VCaP (cell line): ENCODE results near the gene TNS1.

ENCODE experiments used
- H3K27ac ChIP-seq: fragments of 450-650 bp; 2 replicates; pipeline ENCODE4 v1.5.1; 2017
- TF ChIP-seq, protein P1 (sequence below): fragments of 450-650 bp; conservative IDR thresholded peaks from 2 replicates; pipeline ENCODE4 v1.5.1; 2017; ENCODE audit warnings: mild to moderate bottlenecking, moderate library complexity

Gene TNS1

DNA sequence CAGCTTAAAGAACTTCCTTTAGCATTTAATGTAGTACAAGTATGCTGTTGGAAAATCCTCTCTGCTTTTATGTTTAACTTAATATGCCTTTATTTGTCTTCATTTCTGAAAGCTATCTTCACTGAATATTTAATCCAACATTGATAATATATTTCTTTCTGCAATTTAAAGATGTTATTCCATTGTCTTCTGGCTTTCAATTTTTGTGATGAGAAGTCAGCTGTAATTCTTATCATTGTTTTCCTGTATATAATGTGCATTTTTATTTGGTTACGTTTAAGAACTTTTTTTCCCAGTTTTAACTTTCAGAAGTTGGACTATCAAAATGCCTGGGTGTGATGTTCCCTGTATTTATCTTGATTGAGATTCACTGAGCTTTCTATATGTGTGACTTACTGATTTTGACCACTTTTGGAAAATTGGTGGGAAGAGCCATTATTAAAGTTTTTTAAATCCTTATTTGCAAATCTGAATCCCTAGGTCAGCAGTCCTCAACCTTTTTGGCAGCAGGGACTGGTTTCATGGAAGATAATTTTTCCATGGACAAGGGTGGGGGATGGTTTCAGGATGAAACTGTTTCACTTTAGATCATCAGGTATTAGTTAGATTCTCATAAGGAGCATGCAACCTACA lies 241.0 kb downstream of the TNS1 start:
- H3K27ac ChIP-seq = no peak overlapping the region
- TF ChIP-seq, protein P1, sequence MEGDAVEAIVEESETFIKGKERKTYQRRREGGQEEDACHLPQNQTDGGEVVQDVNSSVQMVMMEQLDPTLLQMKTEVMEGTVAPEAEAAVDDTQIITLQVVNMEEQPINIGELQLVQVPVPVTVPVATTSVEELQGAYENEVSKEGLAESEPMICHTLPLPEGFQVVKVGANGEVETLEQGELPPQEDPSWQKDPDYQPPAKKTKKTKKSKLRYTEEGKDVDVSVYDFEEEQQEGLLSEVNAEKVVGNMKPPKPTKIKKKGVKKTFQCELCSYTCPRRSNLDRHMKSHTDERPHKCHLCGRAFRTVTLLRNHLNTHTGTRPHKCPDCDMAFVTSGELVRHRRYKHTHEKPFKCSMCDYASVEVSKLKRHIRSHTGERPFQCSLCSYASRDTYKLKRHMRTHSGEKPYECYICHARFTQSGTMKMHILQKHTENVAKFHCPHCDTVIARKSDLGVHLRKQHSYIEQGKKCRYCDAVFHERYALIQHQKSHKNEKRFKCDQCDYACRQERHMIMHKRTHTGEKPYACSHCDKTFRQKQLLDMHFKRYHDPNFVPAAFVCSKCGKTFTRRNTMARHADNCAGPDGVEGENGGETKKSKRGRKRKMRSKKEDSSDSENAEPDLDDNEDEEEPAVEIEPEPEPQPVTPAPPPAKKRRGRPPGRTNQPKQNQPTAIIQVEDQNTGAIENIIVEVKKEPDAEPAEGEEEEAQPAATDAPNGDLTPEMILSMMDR = no peak

DNA sequence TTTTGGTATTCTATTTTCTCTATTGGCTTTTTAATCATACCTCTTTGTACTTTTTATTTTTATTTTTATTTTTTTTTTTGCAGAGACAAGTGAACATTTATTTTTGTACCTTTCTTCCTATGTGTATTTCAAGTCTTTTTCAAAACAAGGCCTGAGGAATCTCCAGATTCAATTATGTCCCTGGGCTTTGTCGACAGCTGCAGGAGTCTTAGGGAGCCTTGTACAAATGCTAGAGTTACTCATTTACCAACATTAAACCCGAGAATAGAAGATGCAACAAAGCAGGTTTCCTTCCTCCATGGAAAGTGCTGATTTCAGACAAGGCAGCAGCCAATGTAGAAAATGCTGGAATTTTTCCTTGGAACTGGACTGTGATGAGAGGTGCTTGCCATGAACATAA lies 242.8 kb downstream of the TNS1 start:
- TF ChIP-seq, protein P1 = no peak
- H3K27ac ChIP-seq = no peak overlapping the region

DNA sequence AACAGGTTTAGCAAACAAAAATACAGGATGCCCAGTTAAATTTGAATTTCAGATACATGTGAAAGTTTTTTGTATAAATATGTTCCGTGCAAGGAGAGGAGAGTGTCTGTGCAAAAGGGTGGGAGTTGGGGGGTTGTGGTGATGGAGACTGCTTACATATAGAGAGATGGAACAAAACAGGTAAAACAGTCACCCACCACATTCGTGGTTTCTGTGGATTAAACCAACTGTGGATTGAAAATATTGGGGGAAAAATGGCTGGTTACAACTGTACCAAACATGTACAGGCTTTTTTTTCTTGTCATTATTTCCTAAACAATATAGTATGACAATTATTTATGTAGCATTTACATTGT lies 245.7 kb downstream of the TNS1 start:
- H3K27ac ChIP-seq = no peak overlapping the region
- TF ChIP-seq, protein P1 = no peak

DNA sequence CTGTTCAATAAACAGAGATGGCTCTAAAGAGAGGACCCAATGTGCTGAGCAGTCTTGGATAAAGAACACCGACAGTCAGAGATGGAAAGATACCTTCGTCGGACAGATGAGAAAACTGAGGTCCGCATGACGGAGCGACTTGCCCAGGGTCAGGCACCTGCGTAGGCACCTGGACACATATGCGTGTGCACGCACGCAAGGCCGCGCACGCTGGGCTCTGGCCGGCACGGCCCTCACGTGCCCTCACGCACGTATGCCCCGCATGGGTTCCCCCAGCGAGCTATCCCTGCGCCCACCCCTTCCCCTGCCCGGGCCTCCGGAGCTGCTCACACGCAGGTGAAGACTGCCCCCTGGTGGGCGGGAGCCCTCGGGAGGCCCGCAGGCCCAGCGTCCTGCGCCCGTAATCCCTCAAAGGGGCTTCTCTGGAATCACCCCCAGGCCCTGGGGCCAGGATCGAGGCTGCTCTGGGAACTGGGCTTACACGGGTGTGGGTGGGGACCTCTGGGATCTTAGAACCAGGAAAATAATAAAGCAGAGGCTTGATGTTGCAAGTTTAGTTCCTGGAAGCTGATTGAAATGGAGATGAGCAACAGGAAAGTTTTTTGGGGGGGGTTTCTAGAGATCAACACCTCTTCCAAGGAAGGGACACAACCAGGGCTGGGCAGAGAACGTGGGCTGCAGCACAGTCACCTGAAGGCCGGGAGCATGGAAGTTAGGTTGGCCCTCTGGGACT lies 246.3 kb downstream of the TNS1 start:
- TF ChIP-seq, protein P1 = peak; percentile 90
- H3K27ac ChIP-seq = no peak overlapping the region

DNA sequence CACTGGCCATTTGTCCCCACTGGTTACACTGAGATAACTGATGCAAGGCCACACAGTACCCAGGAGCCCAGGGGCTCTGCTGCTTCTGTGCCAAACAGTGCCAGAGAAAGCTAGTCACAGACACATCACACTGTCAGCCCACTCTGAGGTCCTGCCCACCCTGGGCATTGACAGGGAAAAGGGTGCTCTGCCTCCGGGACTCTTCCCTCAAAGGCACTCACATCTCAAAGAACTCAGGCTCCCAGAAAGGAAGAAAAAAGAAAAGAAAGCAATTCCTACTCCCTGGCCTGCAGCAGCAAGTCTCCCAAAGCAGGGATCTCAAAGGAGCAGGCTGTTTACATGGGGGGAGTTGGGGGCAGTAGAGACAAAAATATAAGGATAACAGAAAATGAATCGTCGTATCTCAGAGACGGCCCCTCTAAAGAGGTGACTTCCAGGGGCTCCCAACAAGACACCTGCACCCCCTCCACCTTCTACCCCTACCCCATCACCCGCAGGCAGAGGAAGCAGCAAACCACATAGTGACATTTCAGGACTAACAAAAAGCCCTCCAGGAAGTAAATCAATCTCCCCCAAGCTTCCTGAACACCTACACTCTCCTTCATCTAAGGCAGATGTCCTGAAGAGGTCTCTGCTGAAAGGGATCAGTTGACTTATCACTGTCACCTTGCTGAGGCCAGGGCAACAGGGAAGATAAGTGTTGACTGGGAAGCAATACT lies 247.6 kb downstream of the TNS1 start:
- TF ChIP-seq, protein P1 = no peak

DNA sequence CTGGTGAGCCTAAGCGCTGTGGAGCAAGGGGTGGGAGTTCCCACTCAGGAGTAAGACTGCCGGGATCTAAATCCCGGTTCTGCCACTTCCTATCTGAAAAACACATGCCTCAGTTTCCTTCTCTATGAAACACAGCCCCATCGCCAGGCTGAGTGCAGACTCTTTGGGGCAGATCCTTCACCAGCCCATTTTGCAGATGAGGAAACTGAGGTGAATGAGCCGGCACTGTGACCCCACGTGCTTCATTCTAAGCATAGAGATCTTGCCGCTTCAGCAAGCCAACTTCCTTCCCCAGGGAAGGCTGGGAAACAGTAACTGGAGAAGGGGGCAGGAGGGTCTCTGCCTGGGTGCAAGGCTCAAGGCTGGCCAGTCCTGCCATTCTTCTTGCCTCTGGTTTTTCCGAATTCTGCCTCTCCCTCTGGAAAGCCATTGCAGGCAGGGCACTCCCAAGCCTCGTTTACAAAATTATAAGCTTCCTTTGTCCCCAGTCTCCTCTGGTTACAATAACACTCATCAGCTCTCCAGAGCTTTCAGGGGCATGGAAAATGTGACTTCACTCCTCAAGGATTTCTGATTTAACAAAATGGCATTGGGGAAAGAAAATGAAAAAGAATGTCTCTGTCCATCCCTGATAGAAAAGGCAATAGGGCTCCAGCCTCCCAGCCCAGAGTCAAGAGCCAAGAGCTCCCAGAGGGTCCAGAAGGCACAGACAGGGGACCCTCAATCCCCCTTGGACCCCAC lies 249.2 kb downstream of the TNS1 start:
- TF ChIP-seq, protein P1 = no peak
- H3K27ac ChIP-seq = no peak overlapping the region

More for the DNA sequence above, 247.6 kb downstream of the TNS1 start:
- H3K27ac ChIP-seq = no peak overlapping the region
